Stimulated activated CD8-positive, alpha-beta memory T cell treated with anti-CD3 and anti-CD28 coated beads, Interleukin-15, amount 100 ng/mL, for 1 hour (primary cell): ENCODE measurements around the gene HGFAC.

ENCODE experiments used
- DNase-seq: peaks from one replicate; pipeline ENCODE4 v3.0.0-alpha.2; 2020; ENCODE audit warnings: low read depth

HGFAC gene

DNA sequence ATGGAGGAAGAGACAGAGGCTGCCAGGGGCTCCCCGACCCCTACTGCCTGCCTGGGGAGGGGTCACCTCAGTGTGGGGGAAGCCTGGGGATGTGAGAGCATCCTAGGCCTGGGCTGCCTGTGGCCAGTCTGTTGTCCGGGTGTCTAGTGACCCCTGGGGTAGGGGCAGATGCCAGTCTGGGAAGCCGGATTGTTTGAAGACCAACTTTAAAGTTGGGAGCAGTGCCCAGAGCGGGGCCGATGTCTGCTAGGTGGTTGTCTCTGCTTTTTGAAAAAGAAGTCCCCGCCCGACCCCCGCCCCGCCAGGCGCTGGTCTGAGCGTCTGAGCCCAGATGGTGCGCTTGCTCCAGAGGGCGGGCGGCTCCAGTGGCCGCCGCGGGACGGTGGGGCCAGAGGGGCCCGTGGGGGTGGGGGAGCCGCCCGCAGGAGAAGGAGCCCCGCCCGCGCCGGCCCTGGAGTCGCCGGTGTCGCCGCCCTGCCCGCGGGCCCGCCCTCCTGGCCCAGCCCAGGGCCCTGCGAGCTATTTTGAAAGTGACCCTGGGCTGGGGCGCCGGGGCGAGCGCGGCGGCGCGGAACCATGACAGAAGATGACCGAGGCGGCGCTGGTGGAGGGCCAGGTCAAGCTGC is 21.1 kb downstream of the HGFAC start, which contains the start of gene DOK7:
Gene DOK7, plus strand, starts transcription at position 517 of the 626 bp plus-strand sequence. Its CDS starts 70 bp downstream, at position 587.
- no peak for DNase-seq

DNA sequence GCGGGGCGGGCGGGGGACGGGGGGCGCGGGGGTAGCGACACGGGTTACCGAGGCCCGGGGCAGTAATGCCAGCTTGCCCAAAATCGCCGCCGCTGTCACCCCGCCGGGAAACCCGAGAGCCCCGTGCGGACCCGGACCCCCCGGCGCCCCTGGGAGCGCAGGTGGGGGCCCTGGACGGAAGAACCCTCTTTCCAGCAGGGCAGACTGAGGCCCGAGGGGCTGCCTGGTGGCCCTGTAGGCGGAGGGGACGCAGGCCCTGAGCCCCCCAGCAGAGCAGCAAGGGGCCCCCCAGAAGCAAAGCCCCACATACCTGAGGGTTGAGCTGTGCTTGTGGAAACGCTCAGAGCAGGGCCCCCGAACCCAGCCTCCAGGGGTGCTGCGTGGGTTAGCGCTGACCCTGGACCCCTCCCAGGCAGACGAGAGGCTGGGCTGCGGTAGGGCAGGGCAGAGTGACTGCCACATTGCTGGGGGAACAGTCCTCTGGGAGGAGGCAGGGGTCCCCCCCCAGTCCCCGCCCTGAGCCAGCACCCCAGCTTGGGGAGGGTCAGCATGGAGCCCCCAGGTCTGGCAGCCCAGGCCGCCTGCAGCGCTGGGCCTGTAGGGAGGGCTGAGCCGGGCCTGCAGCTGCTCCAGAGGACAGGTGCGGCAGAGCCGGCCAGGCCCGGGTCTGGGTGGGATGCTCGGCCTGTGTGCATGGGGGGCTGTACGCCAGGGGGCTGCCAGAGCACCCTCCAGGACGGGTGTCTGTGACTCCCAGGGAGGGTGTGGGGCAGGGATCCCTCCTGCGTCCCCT is 22.0 kb downstream of the HGFAC start:
- DNase-seq, result no peak

DNA sequence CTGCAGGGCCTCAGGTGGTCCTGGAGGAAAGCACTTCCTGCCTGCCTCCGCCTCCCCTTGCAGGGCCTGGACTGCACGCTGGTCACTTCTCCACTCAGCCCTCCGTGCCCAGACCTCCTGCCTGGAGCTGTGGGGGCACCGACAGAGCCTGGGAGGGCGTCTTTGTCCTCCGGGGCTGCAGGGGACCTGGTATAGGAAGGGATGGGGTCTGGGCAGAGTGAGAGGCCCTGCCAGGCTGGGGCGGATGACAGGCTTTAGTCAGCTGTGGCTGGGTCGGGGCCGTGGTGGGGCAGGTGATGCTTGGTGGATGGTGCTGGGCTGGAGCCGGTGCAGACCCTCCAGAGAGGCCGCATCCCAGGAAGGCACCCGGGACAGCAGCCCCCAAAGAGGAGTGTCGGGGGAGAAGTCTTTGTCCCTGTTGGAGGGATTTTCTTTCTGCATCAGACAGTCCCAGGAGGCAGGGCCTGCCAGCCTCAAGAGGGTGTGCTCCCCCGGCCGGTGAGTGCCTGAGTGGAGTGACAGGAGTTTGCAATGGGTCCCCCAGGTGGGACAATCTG is 22.7 kb downstream of the HGFAC start:
- no peak for DNase-seq

DNA sequence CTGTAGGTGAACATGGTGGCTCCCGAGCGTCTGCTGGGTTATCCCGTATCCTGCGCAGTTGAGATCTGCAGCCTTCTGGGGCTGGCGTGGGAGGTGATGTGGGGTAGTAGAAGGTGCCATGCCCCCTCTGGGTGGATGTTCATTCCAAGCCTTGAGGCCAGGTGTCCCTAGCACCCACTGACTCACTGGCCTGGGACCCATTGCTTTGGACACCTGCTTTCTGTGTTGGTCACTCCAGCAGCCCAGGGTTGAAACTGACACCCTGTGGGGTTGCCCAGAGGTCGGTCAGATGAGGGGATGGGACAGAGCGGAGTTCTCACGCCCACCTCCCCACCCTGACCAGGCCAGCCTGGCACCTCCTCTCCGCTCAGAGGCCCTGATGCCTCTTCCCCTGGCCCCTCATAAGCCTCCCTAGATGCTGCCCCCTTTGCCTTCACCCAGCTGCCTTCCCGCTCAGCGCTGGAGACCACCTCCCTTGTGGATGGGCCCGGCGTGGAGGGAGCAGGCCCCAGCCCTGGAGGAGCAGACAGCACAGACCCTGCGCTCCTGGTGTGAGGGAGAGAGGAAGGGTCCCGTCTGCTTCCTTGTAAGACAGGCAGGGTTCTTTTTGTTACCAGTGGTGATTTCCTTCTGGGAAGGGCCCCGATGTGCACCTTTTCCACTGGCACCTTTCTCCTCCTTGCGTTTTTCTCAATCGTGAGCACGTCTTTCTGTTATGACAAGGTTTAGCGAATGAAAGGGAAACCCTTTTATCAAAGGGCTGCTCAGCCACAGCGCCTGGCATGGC is 23.3 kb downstream of the HGFAC start:
- no peak for DNase-seq

DNA sequence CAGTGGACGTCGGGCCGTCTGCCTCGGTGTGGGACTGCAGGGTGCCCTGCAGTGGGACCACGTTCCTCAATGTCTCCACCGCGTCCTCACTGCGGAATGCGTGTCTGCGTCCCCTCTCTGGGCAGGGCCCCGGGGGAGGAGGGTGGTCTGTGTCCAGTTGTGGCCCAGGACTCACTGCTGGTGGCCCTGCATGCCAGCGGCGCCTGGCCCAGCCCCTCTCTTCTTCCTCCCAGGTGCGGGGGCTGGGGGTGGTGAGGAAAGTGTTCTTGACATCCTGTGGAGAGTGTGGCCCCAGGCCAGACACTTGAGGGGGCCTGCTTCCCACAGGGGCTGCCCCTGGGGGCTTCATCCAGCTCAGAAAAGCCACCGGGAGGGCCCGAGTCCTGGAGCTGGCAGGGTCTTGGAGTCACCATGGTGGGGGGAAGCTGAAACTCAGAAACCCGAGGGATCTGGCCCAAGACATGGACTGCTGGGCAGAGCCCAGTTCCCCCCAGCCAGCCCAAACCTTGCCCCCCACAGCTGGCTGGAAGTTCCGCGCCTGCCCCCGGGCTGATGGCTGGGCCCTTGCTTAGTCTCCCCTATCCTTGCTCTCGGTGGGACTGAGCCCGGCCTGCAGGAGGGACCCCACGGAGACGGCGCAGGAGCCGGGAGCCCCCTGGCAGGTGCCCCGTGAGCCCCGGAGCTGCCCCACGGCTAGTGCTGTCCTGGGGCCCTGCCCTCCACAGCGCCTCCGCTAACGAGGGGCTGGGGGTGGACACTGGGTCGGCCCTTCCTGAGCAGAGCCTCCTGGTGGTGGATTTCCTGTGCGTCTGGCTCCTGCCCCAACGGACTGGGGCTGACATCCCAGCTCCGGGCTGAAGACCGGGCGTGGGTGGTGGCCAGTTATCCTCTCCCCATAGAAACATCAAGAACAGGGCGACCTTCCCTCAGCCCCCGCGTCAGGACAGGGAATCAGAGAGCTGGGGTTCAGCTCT is 24.2 kb downstream of the HGFAC start:
- no peak for DNase-seq

DNA sequence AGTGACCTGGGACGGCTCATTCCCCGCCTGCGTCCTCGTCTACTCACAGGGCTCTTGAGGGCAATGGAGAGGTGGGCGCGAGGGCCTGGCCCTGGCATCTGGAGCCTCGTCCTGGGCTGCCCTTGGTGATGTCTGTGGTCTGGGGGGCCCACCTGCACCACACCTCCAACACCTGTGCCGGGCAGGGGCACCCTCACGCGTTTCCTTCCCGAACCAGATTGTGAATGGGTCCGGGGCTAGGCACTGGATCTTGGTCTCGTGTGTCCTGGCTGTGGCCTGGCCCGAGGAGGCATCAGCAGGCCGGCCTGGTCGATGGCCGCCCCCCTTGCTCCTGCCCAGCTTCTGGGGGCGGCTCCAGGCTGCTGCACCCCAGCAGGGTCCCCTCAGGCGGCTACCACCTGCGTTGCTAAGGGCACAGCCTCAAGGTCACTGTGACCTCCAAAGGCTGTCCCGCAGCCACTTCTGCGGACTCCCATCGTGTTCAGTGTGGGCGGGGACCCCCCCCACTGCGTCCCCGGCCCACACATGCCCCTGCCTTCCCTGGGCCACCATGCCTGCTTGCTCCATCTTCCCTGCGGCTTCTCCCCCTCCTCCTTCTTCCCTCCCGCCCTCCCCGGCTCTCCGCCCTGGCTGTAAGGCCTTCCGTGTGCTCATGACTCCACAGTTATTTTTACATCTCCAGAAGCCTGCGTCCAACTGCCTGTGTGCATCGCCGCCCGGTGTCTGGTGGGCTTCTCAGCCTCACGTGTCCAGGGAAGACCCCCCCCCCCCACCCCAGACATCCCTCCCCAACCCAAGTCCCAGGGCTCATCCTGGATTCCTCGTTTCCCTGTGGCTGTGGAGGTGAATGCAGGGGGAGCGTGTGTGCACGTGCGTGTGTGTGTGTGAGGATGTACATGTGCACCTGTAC is 25.2 kb downstream of the HGFAC start:
- DNase-seq, result no peak

DNA sequence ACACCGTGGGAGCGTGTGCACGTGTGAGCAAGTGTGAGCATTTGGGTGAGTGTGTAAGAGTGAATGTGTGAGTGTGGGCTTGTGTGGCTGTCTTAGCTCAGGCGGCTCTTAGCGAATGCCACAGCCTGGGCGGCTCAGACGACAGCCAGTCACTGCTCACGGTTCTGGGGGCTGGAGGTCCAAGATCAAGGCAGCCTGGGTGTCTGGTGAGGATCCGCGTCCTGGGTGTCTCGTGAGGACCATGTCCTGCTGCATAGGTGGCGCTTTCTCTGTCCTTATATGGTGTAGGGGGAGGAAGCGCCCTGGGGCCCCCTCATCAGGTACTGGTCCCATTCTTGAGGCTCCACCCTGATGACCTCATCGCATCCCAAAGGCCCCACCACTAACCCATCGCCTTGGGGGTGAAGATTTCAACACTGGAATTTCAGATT is 25.8 kb downstream of the HGFAC start:
- DNase-seq, result no peak

DNA sequence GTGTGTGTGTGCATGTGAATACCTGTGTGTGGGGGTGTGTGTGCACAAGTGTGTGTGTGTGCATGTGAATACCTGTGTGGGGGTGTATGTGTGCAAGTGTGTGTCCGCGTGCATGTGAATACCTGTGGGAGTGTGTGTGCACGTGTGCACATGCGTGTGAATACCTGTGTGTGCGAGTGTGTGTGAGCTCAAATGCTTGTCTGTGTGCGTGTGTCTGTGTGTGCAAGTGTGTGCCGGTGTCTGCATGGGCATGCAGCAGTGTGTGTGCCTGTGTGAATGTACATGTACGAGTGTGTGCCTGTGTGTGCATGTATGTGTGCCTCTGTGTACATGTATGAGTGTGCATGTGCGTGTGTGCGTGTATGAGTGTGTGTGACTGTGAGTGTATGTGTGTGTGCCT is 26.4 kb downstream of the HGFAC start:
- DNase-seq, result no peak

DNA sequence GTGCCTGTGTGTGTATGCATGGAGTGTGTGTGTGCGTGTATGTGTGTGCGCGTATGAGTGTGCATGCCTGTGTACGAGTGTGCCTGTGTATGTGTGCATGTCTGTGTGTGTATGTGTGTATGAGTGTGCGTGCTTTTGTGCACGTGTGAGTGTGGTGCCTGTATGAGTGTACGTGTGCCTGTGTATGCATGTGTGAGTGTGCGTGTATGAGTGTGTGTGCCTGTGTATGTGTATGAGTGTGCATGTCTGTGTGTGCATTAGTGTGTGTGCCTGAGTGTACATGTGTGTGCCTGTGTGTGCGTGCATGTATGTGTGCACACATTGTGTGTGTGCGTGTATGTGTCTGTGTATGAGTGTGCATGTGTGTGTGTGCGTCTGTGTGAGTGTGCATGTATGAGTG is 27.0 kb downstream of the HGFAC start:
- no peak for DNase-seq

DNA sequence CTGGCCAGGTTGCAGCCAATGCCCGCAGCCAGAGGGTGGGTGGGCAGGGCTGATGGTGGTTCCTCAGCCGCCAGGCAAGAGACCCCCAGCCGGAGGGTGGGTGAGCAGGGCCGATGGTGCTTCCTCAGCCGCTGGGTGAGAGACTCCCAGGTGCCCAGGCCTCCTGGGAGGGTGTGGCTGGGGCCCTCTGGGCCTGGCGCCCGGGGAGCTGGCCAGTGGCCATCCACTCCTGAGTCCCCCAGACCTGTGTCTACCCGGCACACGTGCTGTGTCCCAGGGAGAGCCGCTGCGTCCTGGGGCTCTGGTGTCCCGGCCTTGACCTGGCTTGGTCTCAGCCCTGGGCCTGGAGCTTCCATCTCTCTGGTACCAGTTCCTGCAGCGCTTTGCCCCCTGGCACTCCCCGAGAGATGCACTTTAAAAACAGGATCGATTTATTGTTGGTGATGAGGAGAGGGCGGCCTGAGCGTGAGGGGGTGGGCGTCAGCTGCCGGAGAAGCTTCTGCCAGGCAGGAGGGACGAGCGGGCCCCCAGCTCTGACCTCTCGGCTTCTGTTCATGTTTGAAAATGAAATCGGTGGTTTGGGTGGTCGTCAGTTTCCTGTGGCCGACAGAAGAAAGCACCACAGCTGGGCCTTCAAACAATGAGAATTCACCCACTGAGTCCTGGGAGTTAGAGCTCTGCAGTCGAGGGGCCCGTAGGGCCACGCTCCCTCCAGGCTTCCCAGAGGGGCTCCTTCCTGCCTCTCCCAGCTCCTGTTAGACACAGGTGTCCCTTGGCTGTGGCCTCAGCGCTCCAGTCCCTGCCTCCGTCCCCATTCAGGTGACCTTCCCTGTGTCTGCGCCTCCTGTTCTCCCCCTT is 27.8 kb downstream of the HGFAC start:
- DNase-seq, result no peak

DNA sequence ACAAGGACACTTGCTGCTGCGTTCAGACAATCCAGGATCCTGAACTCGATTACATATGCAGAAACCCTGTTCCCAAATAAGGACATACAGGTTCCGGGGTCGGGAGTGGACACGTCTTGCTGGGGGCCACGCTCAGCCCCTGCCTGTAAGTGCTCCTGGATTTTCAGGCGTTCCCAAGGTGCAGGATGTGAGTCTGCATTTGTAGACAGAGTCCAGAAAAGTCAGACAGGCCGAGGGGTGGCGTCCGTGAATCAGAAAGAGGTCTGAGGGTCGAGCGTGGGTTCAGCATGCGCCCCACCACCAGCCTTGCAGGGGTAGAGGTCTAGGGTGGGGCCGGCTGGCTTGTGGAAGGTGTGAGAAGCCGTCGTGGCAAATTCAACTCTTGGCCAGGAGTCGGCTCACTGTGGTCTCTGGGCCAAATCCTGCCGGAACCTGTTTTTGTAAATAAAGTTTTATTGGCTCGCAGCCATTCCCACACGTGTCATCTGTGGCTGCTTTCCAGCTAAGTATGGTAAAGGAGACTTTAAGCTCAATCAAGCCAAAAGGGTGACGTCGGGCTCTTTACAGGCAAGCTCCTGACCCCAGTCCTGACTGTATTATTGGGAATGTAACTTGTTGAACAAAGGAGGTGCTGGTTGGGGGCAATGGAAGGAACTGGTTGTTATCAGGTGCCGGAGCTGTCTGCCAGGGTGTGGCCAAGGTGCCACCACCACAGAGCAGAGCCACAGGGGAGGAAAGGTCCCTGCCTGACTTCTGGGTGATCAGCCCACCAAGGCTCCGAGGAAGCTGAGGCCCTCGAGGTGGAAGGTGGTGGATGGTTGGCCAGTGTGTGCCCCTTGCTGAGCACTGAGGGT is 28.7 kb downstream of the HGFAC start:
- DNase-seq, result no peak

DNA sequence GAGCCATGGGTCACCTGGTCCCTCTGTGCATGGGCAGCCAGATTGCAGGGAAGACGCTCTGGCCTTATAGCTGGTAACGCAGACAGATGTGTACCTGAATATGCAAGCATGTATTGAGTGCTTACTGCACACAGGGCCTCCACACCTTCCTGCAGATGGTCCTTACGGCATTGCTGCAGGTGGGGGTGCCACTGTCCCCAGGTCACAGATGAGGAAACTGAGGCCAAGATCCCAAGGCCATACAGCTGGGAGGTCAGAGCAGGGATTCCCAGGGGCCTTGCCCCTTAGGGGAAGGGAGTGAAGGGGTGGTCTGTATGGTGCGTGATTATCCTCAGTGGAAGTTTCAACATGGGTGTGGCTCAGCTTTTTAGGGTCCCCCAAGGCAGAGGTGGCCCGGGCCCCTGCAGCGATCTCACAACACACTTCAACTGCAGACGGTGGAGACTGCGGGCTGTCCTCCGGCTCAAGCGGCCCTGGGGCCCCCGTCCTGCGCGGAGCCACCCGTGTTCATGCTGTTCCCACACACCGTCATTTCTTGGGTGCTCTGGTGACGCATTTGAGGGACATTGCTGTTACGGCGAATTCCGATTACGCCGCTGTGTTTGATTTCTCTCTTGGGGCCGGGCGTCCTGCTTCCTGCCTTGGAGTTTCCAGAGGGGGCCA is 29.5 kb downstream of the HGFAC start:
- DNase-seq, result no peak

DNA sequence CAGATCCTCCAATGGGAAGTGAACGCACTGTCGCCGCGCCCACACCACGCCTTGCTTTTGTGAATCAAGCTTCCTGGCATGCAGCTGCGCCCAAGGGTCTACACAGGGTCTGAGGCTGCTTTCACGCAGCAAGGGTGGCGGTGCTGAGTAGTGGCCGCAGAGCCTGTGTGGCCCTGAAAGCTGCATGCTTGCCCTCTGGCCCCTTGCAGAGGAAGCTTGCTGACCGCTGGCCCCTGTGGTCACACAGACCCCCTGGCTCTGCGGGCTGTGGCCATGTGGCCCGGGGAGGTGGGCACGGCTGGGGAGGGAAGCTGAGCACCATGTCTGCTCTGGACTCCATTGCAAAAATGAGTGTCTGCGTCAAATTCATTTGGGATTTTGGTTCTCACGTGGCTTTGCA is 30.1 kb downstream of the HGFAC start:
- DNase-seq, result no peak

DNA sequence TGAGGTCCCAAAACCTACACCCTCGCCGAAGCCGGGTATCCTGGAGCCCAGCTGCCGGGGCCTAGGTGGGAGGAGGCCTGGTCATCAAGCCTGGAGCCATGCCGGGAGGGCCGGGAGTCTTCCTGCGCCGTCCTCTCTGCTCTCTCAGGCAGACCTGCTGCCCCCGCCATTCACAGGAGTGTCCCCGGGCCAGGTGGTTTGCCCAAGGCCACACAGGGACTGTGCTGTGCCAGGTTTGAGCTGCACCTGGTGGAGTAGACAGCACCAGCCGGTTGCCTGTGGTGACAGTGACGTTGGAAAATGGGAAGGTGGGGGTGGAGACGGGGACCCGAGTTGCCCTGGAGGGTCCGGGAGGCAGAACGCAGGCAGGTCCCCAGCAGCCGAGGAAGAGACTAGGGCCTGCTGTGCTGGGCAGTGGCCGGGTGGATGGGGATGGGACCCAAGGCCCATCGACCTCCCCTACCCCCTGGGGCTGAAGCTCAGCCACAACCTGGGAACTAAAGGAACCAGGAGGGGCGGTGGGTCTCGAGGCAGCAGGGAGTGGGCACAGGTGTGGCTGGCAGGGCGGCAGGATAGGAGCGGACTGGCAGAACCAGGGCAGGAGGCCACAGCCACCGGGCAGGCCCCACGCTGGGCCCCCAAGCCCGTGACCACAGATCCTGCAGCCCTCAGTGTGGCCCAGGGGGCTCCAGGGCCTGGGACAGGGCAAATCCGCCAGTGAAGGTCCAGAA is 30.8 kb downstream of the HGFAC start:
- DNase-seq, result no peak

DNA sequence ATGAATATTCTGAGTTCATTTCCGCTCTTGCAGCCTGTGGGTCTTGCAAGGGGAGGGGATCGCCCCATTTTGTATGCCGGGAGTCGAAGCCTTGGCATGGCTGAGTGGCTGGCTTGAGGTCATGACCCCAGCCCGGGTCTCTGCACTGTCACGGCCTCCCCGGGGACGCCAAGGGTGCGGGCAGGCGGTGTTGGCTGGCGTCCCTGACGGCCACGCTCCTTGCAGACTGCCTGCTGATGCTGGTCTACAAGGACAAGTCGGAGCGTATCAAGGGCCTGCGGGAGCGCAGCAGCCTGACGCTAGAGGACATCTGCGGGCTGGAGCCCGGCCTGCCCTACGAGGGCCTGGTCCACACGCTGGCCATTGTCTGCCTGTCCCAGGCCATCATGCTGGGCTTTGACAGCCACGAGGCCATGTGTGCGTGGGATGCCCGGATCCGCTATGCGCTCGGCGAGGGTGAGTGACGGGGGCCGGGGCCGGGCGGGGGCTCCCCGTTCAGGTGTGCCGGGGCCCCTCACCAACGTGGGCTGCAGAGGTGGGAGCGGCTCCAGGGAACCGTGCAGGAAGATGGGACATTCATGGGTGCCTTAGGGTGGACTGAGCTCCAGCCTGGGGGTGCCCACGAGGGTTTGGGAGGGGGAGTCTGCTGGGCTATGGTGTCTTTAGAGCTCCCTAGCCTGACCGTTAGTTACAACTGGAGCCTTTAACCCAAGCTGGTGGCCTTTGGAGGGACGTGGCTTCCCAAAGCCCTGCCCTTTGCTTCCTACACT is 31.6 kb downstream of the HGFAC start:
- DNase-seq, result no peak
